Hippocampal formation (tissue), 2 donors: ENCODE results near the gene CLIP2.
"Not testable (repeated sequence)": the region's sequence is repeated elsewhere in the genome, so short reads cannot be mapped to it uniquely, and the experiment has no call there.

Experiments used
- DNase-seq, 2 donors: peaks; one replicate each; lab custom pipeline; 2025; lab: John Stamatoyannopoulos, UW

The CLIP2 gene

GRCh38 chr7:74371381-74372341, 82.5 kb downstream of the CLIP2 start:
- peak; percentile 77 for DNase-seq

GRCh38 chr7:74372511-74373111, 83.4 kb downstream of the CLIP2 start:
- peak; percentile 67 to 77 for DNase-seq

- no peak for DNase-seq
Measured at GRCh38 chr7:74373536-74373935, 84.3 kb downstream of the CLIP2 start.

- DNase-seq: no peak
Measured at GRCh38 chr7:74375726-74376220, 86.6 kb downstream of the CLIP2 start.

- no peak for DNase-seq
Measured at GRCh38 chr7:74376256-74377036, 87.2 kb downstream of the CLIP2 start.

GRCh38 chr7:74379938-74380337, 90.7 kb downstream of the CLIP2 start:
- DNase-seq: peak; percentile 72 to 90

GRCh38 chr7:74380720-74381119, 91.5 kb downstream of the CLIP2 start:
- DNase-seq: peak in 1 of 2 donors; percentile 41

GRCh38 chr7:74384086-74384485, 94.9 kb downstream of the CLIP2 start:
- not testable (repeated sequence) for DNase-seq

GRCh38 chr7:74384854-74385253, 95.6 kb downstream of the CLIP2 start:
- not testable (repeated sequence) for DNase-seq

- DNase-seq: no peak
Measured at GRCh38 chr7:74387606-74388005, 98.4 kb downstream of the CLIP2 start.

- no peak for DNase-seq
Measured at GRCh38 chr7:74388880-74389415, 99.7 kb downstream of the CLIP2 start.

- peak in 1 of 2 donors; percentile 32 for DNase-seq
Measured at GRCh38 chr7:74393722-74394121, 104.5 kb downstream of the CLIP2 start.

- DNase-seq: peak in 1 of 2 donors; percentile 10
Measured at GRCh38 chr7:74394601-74395000, 105.4 kb downstream of the CLIP2 start.

GRCh38 chr7:74395745-74396311, 106.6 kb downstream of the CLIP2 start:
- no peak for DNase-seq

GRCh38 chr7:74396993-74397392, 107.8 kb downstream of the CLIP2 start:
- DNase-seq: no peak

GRCh38 chr7:74398426-74398825, 109.2 kb downstream of the CLIP2 start:
- DNase-seq: no peak

- no peak for DNase-seq
Measured at GRCh38 chr7:74399006-74399405, 109.8 kb downstream of the CLIP2 start.

- DNase-seq: no peak
Measured at GRCh38 chr7:74400420-74401136, 111.4 kb downstream of the CLIP2 start.

- DNase-seq: peak in 1 of 2 donors; percentile 46
Measured at GRCh38 chr7:74401137-74401859, 112.1 kb downstream of the CLIP2 start.

GRCh38 chr7:74402668-74403067, 113.5 kb downstream of the CLIP2 start:
- not testable (repeated sequence) for DNase-seq
